GM15510 (cell line): ENCODE results near the gene SCFD2.

Source experiments
- POLR2A ChIP-seq: IDR thresholded peaks from 3 replicates; pipeline ENCODE4 v1.6.1; 2011; ENCODE audit warnings: borderline replicate concordance; ENCODE audit not compliant: insufficient read length; ENCODE audit errors: extremely low read depth

The SCFD2 gene

GRCh38 chr4:52933738-52934137 lies 432.1 kb downstream of the SCFD2 start:
- no peak for TF ChIP-seq POLR2A

- no peak for TF ChIP-seq POLR2A
Measured at GRCh38 chr4:52932591-52933470, 433.0 kb downstream of the SCFD2 start.

- TF ChIP-seq POLR2A: no peak
Measured at GRCh38 chr4:52931243-52931642, 434.6 kb downstream of the SCFD2 start.

- no peak for TF ChIP-seq POLR2A
Measured at GRCh38 chr4:52926196-52926974, 439.5 kb downstream of the SCFD2 start.

- no peak for TF ChIP-seq POLR2A
Measured at GRCh38 chr4:52925531-52925968, 440.3 kb downstream of the SCFD2 start.

- TF ChIP-seq POLR2A: no peak
Measured at GRCh38 chr4:52919461-52919860, 446.4 kb downstream of the SCFD2 start.

GRCh38 chr4:52917817-52918216 lies 448.0 kb downstream of the SCFD2 start:
- TF ChIP-seq POLR2A: no peak

GRCh38 chr4:52915730-52916300 lies 450.0 kb downstream of the SCFD2 start:
- no peak for TF ChIP-seq POLR2A

- TF ChIP-seq POLR2A: no peak
Measured at GRCh38 chr4:52915191-52915590, 450.7 kb downstream of the SCFD2 start.

GRCh38 chr4:52914051-52914605 lies 451.7 kb downstream of the SCFD2 start:
- TF ChIP-seq POLR2A: no peak

- TF ChIP-seq POLR2A: no peak
Measured at GRCh38 chr4:52912608-52913007, 453.3 kb downstream of the SCFD2 start.

GRCh38 chr4:52911684-52912294 lies 454.1 kb downstream of the SCFD2 start:
- TF ChIP-seq POLR2A: no peak

- no peak for TF ChIP-seq POLR2A
Measured at GRCh38 chr4:52910115-52910514, 455.7 kb downstream of the SCFD2 start.

- no peak for TF ChIP-seq POLR2A
Measured at GRCh38 chr4:52907510-52907909, 458.4 kb downstream of the SCFD2 start.

- no peak for TF ChIP-seq POLR2A
Measured at GRCh38 chr4:52904421-52904820, 461.4 kb downstream of the SCFD2 start.

- TF ChIP-seq POLR2A: no peak
Measured at GRCh38 chr4:52903273-52903672, 462.6 kb downstream of the SCFD2 start.

- TF ChIP-seq POLR2A: no peak
Measured at GRCh38 chr4:52894443-52894842, 471.4 kb downstream of the SCFD2 start.
